GM19397 (cell line): Measurements from ENCODE around the gene LAMA2.

Experiments used
- ATAC-seq: cut with Tn5 transposase; IDR thresholded peaks from one replicate; pipeline ENCODE4 v1.9.1; 2021; ENCODE audit warnings: mild to moderate bottlenecking, moderate library complexity; ENCODE audit not compliant: unreplicated experiment

LAMA2 gene

DNA sequence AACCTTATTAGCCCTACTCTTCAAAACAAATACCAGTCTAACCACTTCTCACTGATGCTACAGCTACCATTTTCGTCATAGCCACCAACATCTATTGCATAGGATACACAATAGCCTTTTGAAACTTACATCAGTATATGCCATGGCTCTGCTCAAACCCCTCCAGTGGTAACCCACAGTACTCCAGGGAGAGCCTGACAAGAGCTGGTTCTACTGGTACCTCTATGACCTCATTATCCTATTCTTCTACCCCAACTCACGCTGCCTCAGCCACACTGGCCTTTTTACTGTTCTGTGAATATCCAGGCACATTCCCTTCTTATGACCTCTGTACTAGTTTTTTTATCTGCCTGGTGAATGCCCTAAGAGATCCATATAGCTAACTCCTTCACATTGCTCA, 669.5 kb downstream of the LAMA2 start:
- no peak for ATAC-seq

GRCh38 chr6:129555206-129555832, 672.4 kb downstream of the LAMA2 start:
- no peak for ATAC-seq

- no peak for ATAC-seq
Observed at GRCh38 chr6:129558248-129558647, 675.3 kb downstream of the LAMA2 start.

DNA sequence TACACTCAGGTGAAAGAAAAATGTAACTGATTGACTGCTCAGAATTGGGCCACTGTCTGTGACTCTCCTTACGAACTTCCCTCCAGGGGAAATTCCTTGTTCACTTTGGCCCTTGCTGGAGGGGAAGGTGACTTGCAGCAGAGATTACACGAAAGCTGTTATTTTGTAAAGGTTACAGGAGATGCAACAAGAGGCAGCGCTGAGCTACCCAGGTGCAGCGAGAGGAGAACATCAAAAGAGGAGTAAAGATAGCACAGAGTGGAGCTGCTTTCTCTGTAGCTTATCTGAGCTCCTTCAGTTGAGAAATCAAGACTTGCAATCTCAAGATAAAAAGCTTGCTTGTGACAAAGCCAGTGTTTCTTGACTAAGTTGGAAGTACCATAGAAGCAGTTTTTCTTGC, 682.4 kb downstream of the LAMA2 start:
- no peak for ATAC-seq

GRCh38 chr6:129565811-129566210, 682.9 kb downstream of the LAMA2 start:
- ATAC-seq: no peak
